ENCODE data around the gene RYR2. TPM values are rescaled to one million over a fixed set of nuclear protein-coding genes. Genes with fewer than 3 reads are reported as not detected.

Gene RYR2
- total and polyA plus RNA-seq, 2 experiments from 2014 or later: 0.50 to 0.95 TPM

DNA sequence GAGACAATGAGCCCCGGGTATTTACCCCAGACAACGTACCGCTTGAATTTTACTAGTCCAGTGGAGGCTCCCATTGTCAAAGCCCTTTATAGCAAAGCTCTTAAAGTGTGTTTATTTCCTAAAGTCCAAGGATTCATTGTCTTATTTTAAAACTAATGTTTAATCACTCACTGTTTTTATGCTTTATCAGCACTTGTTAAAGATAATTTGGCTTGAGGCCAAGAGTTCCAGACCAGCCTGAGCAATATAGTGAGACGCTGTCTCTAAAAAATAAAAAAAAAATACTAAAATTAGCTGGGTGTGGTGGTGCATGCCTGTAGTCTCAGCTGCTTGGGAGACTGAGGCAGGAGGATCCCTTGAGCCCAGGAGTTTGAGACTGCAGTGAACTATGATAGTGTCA, 202.8 kb downstream of the RYR2 start:
- H3K4me3 ChIP-seq: no peak overlapping the region
- no peaks in the 10 kb centered on the region for H3K9me2 ChIP-seq (replicated peaks; ENCODE audit: insufficient read depth)
- no peak overlapping the region for H3K27ac ChIP-seq
- H4K20me1 ChIP-seq (ENCODE audit: insufficient read depth, poor library complexity, severe bottlenecking): no peaks in the 10 kb centered on the region
- no peaks in the 10 kb centered on the region for H3K4me1 ChIP-seq (ENCODE audit: insufficient read depth)
- no peak for DNase-seq (ENCODE audit: low spot score)
- H2AFZ ChIP-seq: no peak overlapping the region
- H3K79me2 ChIP-seq: no peaks in the 10 kb centered on the region
- 74% methylated on average over 4 of the region's 4 CpGs for WGBS (ENCODE audit: low lambda C conversion rate, missing lambda C conversion rate)
- H3K27me3 ChIP-seq: no peaks in the 10 kb centered on the region
- no peaks in the 10 kb centered on the region for H3K36me3 ChIP-seq (replicated peaks; ENCODE audit: insufficient read depth, low read depth)
- H3K9me3 ChIP-seq (ENCODE audit: low read depth): no peaks in the 10 kb centered on the region
- TF ChIP-seq, protein P1, sequence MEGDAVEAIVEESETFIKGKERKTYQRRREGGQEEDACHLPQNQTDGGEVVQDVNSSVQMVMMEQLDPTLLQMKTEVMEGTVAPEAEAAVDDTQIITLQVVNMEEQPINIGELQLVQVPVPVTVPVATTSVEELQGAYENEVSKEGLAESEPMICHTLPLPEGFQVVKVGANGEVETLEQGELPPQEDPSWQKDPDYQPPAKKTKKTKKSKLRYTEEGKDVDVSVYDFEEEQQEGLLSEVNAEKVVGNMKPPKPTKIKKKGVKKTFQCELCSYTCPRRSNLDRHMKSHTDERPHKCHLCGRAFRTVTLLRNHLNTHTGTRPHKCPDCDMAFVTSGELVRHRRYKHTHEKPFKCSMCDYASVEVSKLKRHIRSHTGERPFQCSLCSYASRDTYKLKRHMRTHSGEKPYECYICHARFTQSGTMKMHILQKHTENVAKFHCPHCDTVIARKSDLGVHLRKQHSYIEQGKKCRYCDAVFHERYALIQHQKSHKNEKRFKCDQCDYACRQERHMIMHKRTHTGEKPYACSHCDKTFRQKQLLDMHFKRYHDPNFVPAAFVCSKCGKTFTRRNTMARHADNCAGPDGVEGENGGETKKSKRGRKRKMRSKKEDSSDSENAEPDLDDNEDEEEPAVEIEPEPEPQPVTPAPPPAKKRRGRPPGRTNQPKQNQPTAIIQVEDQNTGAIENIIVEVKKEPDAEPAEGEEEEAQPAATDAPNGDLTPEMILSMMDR (IDR thresholded peaks at IDR 0.05; ENCODE audit: poor library complexity): no peak
- TF ChIP-seq EZH2phosphoT487 (IDR thresholded peaks at IDR 0.05; ENCODE audit: low read depth, severe bottlenecking, unreplicated experiment) (no peak), EZH2 (IDR thresholded peaks at IDR 0.05; ENCODE audit: borderline replicate concordance) (no peak)
- no peak overlapping the region for H3K4me2 ChIP-seq

DNA sequence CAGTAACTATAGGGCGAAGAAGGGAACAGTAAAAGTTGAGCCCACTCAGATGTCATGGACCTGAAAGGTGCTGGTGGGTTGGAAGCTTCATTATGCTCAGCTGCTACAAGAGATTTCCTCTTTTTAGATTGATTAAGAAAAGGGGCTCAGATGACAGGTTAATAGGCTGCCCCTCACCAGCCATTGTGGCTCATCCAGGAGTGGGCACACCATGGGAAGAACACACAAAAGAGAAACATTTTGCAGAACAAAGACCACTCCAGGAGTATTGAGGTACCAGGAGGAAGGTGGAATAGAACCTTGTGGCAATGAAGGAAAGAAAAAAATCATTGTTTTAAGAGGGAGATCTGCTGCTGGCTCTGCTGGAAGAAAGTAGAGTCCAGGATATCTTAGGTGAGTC, 205.5 kb downstream of the RYR2 start:
- no peak overlapping the region for H2AFZ ChIP-seq
- no peak for DNase-seq (ENCODE audit: low spot score)
- H3K27ac ChIP-seq: no peak overlapping the region
- no peaks in the 10 kb centered on the region for H3K4me1 ChIP-seq (ENCODE audit: insufficient read depth)
- no peaks in the 10 kb centered on the region for H3K9me3 ChIP-seq (ENCODE audit: low read depth)
- TF ChIP-seq, protein P1 (IDR thresholded peaks at IDR 0.05; ENCODE audit: poor library complexity): no peak
- WGBS (ENCODE audit: low lambda C conversion rate, missing lambda C conversion rate): 92% methylated on average over 1 of the region's 1 CpG
- H3K4me2 ChIP-seq: no peak overlapping the region
- H4K20me1 ChIP-seq (ENCODE audit: insufficient read depth, poor library complexity, severe bottlenecking): no peaks in the 10 kb centered on the region
- no peaks in the 10 kb centered on the region for H3K27me3 ChIP-seq
- no peaks in the 10 kb centered on the region for H3K9me2 ChIP-seq (replicated peaks; ENCODE audit: insufficient read depth)
- no peak overlapping the region for H3K4me3 ChIP-seq
- H3K36me3 ChIP-seq (replicated peaks; ENCODE audit: insufficient read depth, low read depth): no peaks in the 10 kb centered on the region
- no peaks in the 10 kb centered on the region for H3K79me2 ChIP-seq

DNA sequence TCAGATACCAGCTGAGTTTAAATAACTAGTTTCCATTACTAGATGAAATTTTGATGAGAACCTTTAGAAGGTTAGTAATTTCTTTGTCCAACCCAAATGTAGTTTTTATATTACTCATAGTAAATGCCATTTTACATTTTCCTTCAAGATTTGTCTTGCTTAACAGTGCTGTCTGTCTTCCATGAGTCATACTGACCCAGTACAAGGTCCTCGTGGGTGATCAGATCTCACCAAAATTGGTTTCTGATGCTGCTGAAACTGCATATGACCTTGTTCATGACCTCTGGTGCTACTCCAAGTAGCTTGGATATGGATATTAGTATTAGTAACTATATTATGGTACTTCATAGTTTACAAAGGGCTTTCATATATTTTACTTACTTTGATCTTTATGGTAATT, 207.1 kb downstream of the RYR2 start:
- WGBS (ENCODE audit: low lambda C conversion rate, missing lambda C conversion rate): 79% methylated on average over 1 of the region's 1 CpG
- H4K20me1 ChIP-seq (ENCODE audit: insufficient read depth, poor library complexity, severe bottlenecking): no peaks in the 10 kb centered on the region
- H3K36me3 ChIP-seq (replicated peaks; ENCODE audit: insufficient read depth, low read depth): no peaks in the 10 kb centered on the region
- no peaks in the 10 kb centered on the region for H3K79me2 ChIP-seq
- no peak overlapping the region for H2AFZ ChIP-seq
- DNase-seq (ENCODE audit: low spot score): no peak
- no peaks in the 10 kb centered on the region for H3K27me3 ChIP-seq
- H3K4me2 ChIP-seq: no peak overlapping the region
- no peaks in the 10 kb centered on the region for H3K9me3 ChIP-seq (ENCODE audit: low read depth)
- H3K4me1 ChIP-seq (ENCODE audit: insufficient read depth): no peaks in the 10 kb centered on the region
- H3K27ac ChIP-seq: no peak overlapping the region
- no peak for TF ChIP-seq EZH2phosphoT487 (IDR thresholded peaks at IDR 0.05; ENCODE audit: low read depth, severe bottlenecking, unreplicated experiment)
- TF ChIP-seq, protein P1 (IDR thresholded peaks at IDR 0.05; ENCODE audit: poor library complexity): no peak
- no peak for TF ChIP-seq EZH2 (IDR thresholded peaks at IDR 0.05; ENCODE audit: borderline replicate concordance)
- H3K9me2 ChIP-seq (replicated peaks; ENCODE audit: insufficient read depth): no peaks in the 10 kb centered on the region
- H3K4me3 ChIP-seq: no peak overlapping the region

DNA sequence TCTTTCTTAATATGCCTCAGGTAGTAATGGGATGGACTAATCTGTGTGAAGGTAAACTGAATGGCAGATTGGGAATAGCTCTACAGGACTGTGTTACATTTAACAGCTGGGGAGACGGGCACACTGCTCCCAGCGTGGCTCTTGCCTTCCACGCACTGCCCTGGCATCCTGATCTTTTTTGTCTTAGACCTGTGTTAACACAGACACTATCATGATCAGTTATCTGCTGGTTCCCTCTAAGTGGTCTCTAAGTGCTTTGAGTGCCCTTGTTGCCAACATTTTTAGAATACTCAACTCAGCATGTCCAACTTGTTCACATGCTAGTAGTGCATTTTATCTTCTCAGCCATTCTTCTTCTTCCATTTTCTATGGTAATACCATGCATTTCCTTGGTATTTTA, 208.1 kb downstream of the RYR2 start:
- no peaks in the 10 kb centered on the region for H3K9me2 ChIP-seq (replicated peaks; ENCODE audit: insufficient read depth)
- H2AFZ ChIP-seq: no peak overlapping the region
- no peak overlapping the region for H3K4me2 ChIP-seq
- H3K4me1 ChIP-seq (ENCODE audit: insufficient read depth): no peaks in the 10 kb centered on the region
- WGBS (ENCODE audit: low lambda C conversion rate, missing lambda C conversion rate): 84% methylated on average over 3 of the region's 3 CpGs
- no peak overlapping the region for H3K4me3 ChIP-seq
- no peaks in the 10 kb centered on the region for H3K36me3 ChIP-seq (replicated peaks; ENCODE audit: insufficient read depth, low read depth)
- no peaks in the 10 kb centered on the region for H3K79me2 ChIP-seq
- no peaks in the 10 kb centered on the region for H4K20me1 ChIP-seq (ENCODE audit: insufficient read depth, poor library complexity, severe bottlenecking)
- H3K27ac ChIP-seq: no peak overlapping the region
- DNase-seq (ENCODE audit: low spot score): no peak
- H3K9me3 ChIP-seq (ENCODE audit: low read depth): no peaks in the 10 kb centered on the region
- H3K27me3 ChIP-seq: no peaks in the 10 kb centered on the region
- TF ChIP-seq, protein P1 (IDR thresholded peaks at IDR 0.05; ENCODE audit: poor library complexity): no peak
- TF ChIP-seq EZH2 (IDR thresholded peaks at IDR 0.05; ENCODE audit: borderline replicate concordance) (no peak), EZH2phosphoT487 (IDR thresholded peaks at IDR 0.05; ENCODE audit: low read depth, severe bottlenecking, unreplicated experiment) (no peak)

Data from hepatocyte (in vitro differentiated cells).